Measurements from ENCODE around the gene PALLD.

PALLD gene

DNA sequence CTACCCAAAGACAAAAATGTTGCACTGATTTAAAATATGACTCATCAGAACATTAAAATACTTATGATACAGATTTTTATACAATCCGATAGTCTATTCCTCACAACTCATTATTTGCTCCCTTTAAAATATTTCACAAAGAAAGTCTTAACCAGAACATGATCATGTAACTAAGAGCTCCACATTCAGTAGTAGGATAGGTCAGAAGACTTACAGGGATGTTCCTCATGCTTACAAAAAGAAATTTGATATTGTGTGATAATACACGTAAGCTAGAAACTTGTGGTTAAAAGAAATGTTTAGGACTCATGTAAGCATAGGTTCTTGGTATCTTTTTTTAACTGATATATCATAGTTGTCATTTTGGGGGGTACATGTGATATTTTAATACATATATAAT, 235.9 kb downstream of the PALLD start:
- no peaks in the 10 kb centered on the region for H4K20me1 ChIP-seq
- H3K36me3 ChIP-seq, result no peaks in the 10 kb centered on the region
- no peak for TF ChIP-seq Cebpa-rat (IDR thresholded peaks at IDR 0.05)
- no peak overlapping the region for H3K4me2 ChIP-seq
- H3K4me1 ChIP-seq, result peaks cover 0 to 19% (median 9%) of the 10 kb centered on the region in 10 experiments; a peak in 11 of 20 replicates
- no peak overlapping the region for H3K27ac ChIP-seq
- H3K9ac ChIP-seq, result no peak overlapping the region
- no peak overlapping the region for H3K4me3 ChIP-seq
- H3K27me3 ChIP-seq, result no peaks in the 10 kb centered on the region
- H3K9me3 ChIP-seq (replicated peaks in 1 of 11), result peaks cover 4 to 17% (median 7%) of the 10 kb centered on the region in 11 experiments; a peak in 19 of 22 replicates

GRCh38 chr4:168734703-168735678, 238.1 kb downstream of the PALLD start:
- Histone ChIP-seq H3K4me1 (peaks cover 0 to 19% (median 10%) of the 10 kb centered on the region in 10 experiments; a peak in 11 of 20 replicates), H3K4me2 (no peak overlapping the region), H3K36me3 (no peaks in the 10 kb centered on the region), H4K20me1 (no peaks in the 10 kb centered on the region), H3K27ac (no peak overlapping the region), H3K4me3 (no peak overlapping the region), H3K9ac (no peak overlapping the region), H3K9me3 (replicated peaks in 1 of 11) (no peaks in the 10 kb centered on the region), H3K27me3 (no peaks in the 10 kb centered on the region)
- TF ChIP-seq Cebpa-rat (IDR thresholded peaks at IDR 0.05), result no peak

DNA sequence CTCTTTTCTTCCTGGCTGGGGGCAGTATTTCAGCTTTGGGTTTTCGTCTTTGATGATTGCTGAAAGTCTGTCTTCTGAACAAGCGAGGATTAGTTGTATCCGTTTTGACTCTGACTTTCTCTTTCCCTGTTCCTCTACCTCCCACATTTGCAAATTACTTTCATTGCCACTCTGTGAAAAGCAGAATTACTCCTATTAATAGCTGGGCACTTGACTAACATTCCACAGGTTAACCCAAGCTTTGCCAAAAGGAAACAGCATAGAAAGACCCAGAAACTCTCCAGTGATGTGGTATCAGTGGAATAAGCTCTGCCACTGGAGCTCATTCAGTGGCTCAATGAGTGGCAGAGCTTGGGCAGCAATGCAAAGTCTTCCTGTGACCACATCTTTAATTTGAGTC, 238.9 kb downstream of the PALLD start:
- Histone ChIP-seq H3K36me3 (no peaks in the 10 kb centered on the region), H3K9me3 (replicated peaks in 1 of 11) (no peaks in the 10 kb centered on the region), H3K27me3 (no peaks in the 10 kb centered on the region), H3K4me3 (no peak overlapping the region), H3K4me2 (no peak overlapping the region), H3K27ac (no peak overlapping the region), H3K4me1 (peaks cover 0 to 17% (median 10%) of the 10 kb centered on the region in 10 experiments; a peak in 11 of 20 replicates), H3K9ac (no peak overlapping the region), H4K20me1 (no peaks in the 10 kb centered on the region)
- no peak for TF ChIP-seq Cebpa-rat (IDR thresholded peaks at IDR 0.05)

DNA sequence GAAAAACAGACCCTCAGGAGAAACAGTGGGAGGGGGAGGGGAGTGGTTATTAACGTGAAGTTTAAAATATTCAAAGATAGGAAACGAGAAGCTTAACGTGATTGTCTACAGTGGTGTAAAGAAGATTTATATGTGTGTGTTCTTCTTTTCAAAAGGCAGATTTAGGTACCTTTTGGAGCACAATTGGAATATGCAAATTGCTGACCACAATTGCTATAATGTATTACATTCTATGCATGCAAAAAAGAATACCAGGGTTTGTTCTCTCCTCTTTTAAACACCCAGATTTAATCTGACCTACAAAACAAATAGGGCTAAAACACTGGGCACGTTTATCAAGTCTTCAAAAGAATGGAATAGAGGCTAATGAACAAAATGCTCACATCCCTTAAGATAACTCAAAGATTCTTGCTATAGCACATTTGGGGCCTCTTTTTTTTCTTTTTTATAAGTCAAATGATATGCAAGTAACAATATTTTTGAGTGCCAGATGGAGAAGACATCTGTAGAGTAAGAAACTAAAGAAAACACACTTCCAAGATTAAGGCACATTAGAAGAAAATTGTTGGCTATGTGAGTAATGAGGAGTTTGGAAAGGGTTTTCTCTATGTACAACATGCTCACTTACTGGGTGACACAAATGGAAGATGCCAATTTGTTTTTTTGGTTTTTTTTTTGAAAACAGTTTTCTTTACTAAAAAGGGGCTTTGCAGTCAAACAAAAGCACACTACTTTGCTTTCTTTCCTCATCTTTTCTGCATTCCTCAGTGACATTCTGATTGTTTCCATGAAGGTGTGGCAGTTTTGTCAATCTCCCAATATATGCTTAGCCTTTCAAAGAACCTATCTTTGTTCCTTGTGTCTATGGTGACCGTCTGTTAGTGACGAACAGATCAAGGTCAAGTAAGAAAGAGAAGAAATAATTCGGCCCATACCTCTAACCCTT, 240.3 kb downstream of the PALLD start:
- H4K20me1 ChIP-seq, result no peaks in the 10 kb centered on the region
- no peak overlapping the region for H3K4me2 ChIP-seq
- peaks cover 0 to 10% (median 4%) of the 10 kb centered on the region in 10 experiments; a peak in 7 of 20 replicates for H3K4me1 ChIP-seq
- no peaks in the 10 kb centered on the region for H3K27me3 ChIP-seq
- no peak overlapping the region for H3K27ac ChIP-seq
- TF ChIP-seq Cebpa-rat (IDR thresholded peaks at IDR 0.05), result no peak
- no peak overlapping the region for H3K9ac ChIP-seq
- no peak overlapping the region for H3K4me3 ChIP-seq
- no peaks in the 10 kb centered on the region for H3K9me3 ChIP-seq (replicated peaks in 1 of 11)
- no peaks in the 10 kb centered on the region for H3K36me3 ChIP-seq

DNA sequence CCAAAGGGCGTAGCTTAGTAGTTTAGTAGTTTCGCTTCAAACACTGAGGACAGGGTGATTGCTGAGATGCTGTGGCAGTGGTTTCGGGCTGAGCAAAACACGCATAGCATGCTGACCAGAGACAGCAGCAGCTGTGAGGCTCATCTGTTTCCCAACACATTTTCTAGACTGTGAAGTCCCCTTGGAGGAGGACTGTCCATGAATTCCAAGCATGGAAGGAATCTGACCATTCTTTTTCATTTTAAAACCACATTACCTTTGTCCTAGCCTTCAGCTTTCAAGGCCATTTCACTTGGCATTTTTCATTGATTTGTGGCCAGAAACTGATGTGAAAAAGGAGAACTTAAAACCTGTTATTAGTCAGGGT, 240.9 kb downstream of the PALLD start:
- Histone ChIP-seq H3K4me3 (no peak overlapping the region), H3K4me1 (peaks cover 0 to 9% (median 3%) of the 10 kb centered on the region in 10 experiments; a peak in 3 of 20 replicates), H3K4me2 (no peak overlapping the region), H4K20me1 (no peaks in the 10 kb centered on the region), H3K36me3 (no peaks in the 10 kb centered on the region), H3K27me3 (no peaks in the 10 kb centered on the region), H3K9me3 (replicated peaks in 1 of 11) (no peaks in the 10 kb centered on the region), H3K27ac (no peak overlapping the region), H3K9ac (no peak overlapping the region)
- no peak for TF ChIP-seq Cebpa-rat (IDR thresholded peaks at IDR 0.05)

DNA sequence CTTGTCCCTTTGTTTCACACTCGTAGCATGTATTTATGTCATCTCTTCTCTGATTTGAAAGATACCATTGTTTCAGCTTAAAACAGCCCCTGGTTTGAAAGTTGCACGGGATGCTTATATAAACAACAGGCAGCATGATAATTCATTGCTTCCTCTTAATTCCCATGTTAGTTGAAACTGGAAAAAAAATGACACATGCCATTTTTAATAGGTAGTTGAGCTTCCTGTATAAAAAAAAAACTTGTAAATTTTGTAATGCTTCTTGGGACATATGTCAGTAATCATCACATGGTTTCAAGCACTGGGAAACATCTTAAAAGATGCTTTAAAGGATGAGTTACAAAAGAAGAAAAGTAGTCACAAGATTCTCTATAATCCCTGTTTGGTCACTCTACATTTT, 243.0 kb downstream of the PALLD start:
- no peaks in the 10 kb centered on the region for H3K36me3 ChIP-seq
- H3K4me2 ChIP-seq, result no peak overlapping the region
- no peak overlapping the region for H3K4me3 ChIP-seq
- H4K20me1 ChIP-seq, result no peaks in the 10 kb centered on the region
- no peaks in the 10 kb centered on the region for H3K27me3 ChIP-seq
- no peak overlapping the region for H3K9ac ChIP-seq
- H3K9me3 ChIP-seq (replicated peaks in 1 of 11), result no peaks in the 10 kb centered on the region
- H3K27ac ChIP-seq, result no peak overlapping the region
- H3K4me1 ChIP-seq, result peaks cover 0 to 9% (median 3%) of the 10 kb centered on the region in 10 experiments; a peak in 3 of 20 replicates
- no peak for TF ChIP-seq Cebpa-rat (IDR thresholded peaks at IDR 0.05)

DNA sequence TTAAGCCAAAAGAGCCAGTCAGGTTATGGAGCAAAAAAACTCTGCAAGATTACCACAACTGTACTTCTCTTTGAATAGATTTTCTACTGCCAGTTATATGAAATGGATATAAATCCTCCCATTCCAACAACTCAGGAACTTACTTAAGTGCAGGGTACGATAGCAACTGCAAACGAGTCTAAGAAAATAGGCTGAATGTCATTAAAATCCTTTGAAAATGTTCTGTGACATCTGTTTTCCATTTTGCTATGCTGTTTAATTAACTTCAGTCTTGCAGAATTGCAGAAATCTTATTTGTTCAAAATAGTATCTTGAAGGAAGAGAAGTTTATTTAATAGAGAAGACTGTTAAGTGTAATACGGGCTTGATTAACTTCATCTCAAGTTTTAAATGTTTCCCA, 243.8 kb downstream of the PALLD start:
- Histone ChIP-seq H3K4me2 (no peak overlapping the region), H3K27ac (no peak overlapping the region), H3K36me3 (no peaks in the 10 kb centered on the region), H4K20me1 (no peaks in the 10 kb centered on the region), H3K4me1 (peaks cover 0 to 9% (median 3%) of the 10 kb centered on the region in 10 experiments; a peak in 3 of 20 replicates), H3K4me3 (no peak overlapping the region), H3K9ac (no peak overlapping the region), H3K9me3 (replicated peaks in 1 of 11) (no peaks in the 10 kb centered on the region), H3K27me3 (no peaks in the 10 kb centered on the region)
- no peak for TF ChIP-seq Cebpa-rat (IDR thresholded peaks at IDR 0.05)

GRCh38 chr4:168741281-168742173, 244.7 kb downstream of the PALLD start:
- H3K9me3 ChIP-seq (replicated peaks in 1 of 11), result no peaks in the 10 kb centered on the region
- TF ChIP-seq Cebpa-rat (IDR thresholded peaks at IDR 0.05), result no peak
- no peaks in the 10 kb centered on the region for H4K20me1 ChIP-seq
- H3K27ac ChIP-seq, result no peak overlapping the region
- peak overlapping the region in 3 of 11 experiments; percentile 8 to 33 (median 10); a peak in 5 of 22 replicates for H3K4me2 ChIP-seq
- no peaks in the 10 kb centered on the region for H3K27me3 ChIP-seq
- H3K36me3 ChIP-seq, result no peaks in the 10 kb centered on the region
- H3K4me1 ChIP-seq, result peaks cover 0 to 9% (median 3%) of the 10 kb centered on the region in 10 experiments; a peak in 3 of 20 replicates
- H3K4me3 ChIP-seq, result no peak overlapping the region
- H3K9ac ChIP-seq, result no peak overlapping the region

Measured in BLaER1 treated with 17β-estradiol and CSF1 and Interleukin-3, amounts not matched to agents 10 nM and 100 nM (cell line).